ENCODE measurements around the gene PRTG. TPM values are rescaled to one million over a fixed set of nuclear protein-coding genes. Genes with fewer than 3 reads are reported as not detected.

PRTG gene
- total RNA-seq, 1 donor from 2014 or later = 87.4 TPM

GRCh38 chr15:55576943-55577342, 166.0 kb downstream of the PRTG start:
- DNase-seq (ENCODE audit: low spot score, unreplicated experiment) = no peak
- H3K4me3 Mint-ChIP-seq (ENCODE audit: low read depth) = no peak overlapping the region
- H3K9me3 Mint-ChIP-seq (ENCODE audit: low read depth) = peaks cover 7% of the 10 kb centered on the region
- H3K27ac Mint-ChIP-seq = no peak overlapping the region
- no peak for TF ChIP-seq CTCF (IDR thresholded peaks at IDR 0.05; ENCODE audit: unreplicated experiment)
- H3K36me3 Mint-ChIP-seq (ENCODE audit: insufficient read depth) = peaks cover 7% of the 10 kb centered on the region
- peaks cover 13% of the 10 kb centered on the region for H3K4me1 Mint-ChIP-seq (ENCODE audit: low read depth)
- H3K27me3 Mint-ChIP-seq = peaks cover 3% of the 10 kb centered on the region

DNA sequence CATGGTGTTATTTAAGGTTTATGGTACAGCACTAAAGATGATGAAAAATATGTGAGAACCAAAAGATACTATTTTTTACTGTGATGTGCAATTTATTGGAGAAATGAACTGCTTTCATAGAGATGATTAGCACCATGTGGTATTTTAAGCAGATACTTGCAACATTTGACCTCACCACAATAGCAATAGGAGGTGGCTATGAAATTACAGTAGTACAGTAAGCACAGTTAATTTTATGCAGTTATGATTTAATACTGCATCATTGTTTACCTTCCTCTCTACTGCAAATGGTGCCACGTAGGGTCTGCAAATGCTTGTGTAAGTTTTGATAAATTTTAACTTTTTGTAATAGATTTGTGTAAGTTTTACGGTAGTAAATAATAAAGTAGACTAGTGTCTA, 168.9 kb downstream of the PRTG start:
- Mint-ChIP-seq H3K27ac (no peak overlapping the region), H3K36me3 (ENCODE audit: insufficient read depth) (peaks cover 11% of the 10 kb centered on the region), H3K4me1 (ENCODE audit: low read depth) (peaks cover 6% of the 10 kb centered on the region), H3K4me3 (ENCODE audit: low read depth) (no peak overlapping the region), H3K27me3 (no peaks in the 10 kb centered on the region), H3K9me3 (ENCODE audit: low read depth) (peaks cover 17% of the 10 kb centered on the region)
- no peak for DNase-seq (ENCODE audit: low spot score, unreplicated experiment)
- TF ChIP-seq CTCF (IDR thresholded peaks at IDR 0.05; ENCODE audit: unreplicated experiment) = no peak

GRCh38 chr15:55573224-55573623, 169.7 kb downstream of the PRTG start:
- Mint-ChIP-seq H3K27me3 (no peaks in the 10 kb centered on the region), H3K9me3 (ENCODE audit: low read depth) (peaks cover 17% of the 10 kb centered on the region), H3K4me3 (ENCODE audit: low read depth) (no peak overlapping the region), H3K27ac (no peak overlapping the region), H3K36me3 (ENCODE audit: insufficient read depth) (peaks cover 11% of the 10 kb centered on the region), H3K4me1 (ENCODE audit: low read depth) (peaks cover 6% of the 10 kb centered on the region)
- TF ChIP-seq CTCF (IDR thresholded peaks at IDR 0.05; ENCODE audit: unreplicated experiment) = no peak
- DNase-seq (ENCODE audit: low spot score, unreplicated experiment) = no peak

DNA sequence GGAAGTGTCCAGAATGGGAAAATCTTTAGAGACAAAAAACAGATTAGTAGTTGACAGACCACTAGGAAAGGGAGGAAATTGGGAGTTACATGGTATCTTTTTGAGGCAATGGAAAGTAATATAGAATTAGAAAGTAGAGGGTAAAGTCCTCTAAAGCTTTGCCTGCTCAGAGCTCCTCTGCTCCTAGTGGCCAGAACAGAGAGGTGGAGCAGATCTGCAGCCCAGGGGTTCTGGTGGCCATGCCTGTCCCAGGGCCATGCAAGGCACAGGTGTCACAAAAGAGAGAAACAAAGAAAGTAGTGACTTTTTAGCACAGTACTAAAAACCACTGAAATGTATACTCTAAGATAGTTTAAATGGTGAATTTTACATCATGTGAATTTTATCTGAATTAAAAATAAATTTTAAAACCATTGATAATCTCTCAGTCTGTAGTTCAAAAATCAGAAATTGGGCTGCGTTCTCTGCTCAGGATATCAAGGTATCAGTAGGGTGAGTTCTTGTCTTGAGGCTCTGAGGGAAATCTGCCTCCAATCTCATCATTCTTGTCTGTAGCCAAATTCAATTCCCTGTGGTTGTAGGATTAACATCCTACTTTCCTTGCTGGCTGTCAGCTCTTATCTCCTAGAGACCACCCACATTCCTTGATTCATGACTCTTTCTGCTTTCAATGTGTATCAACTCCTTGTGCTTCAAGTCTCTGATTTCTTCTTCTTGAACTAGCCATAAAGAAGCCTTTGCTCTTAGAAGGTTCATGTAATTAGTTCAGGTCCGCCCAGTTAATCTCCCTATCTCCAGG, 178.4 kb downstream of the PRTG start:
- H3K36me3 Mint-ChIP-seq (ENCODE audit: insufficient read depth) = peaks cover 21% of the 10 kb centered on the region
- H3K27me3 Mint-ChIP-seq = no peaks in the 10 kb centered on the region

GRCh38 chr15:55562601-55563000, 180.4 kb downstream of the PRTG start:
- Mint-ChIP-seq H3K4me3 (ENCODE audit: low read depth) (no peak overlapping the region), H3K27ac (no peak overlapping the region), H3K27me3 (no peaks in the 10 kb centered on the region), H3K36me3 (ENCODE audit: insufficient read depth) (peaks cover 24% of the 10 kb centered on the region), H3K9me3 (ENCODE audit: low read depth) (peaks cover 37% of the 10 kb centered on the region), H3K4me1 (ENCODE audit: low read depth) (no peaks in the 10 kb centered on the region)
- DNase-seq (ENCODE audit: low spot score, unreplicated experiment) = no peak
- no peak for TF ChIP-seq CTCF (IDR thresholded peaks at IDR 0.05; ENCODE audit: unreplicated experiment)

More for the DNA sequence above, 178.4 kb downstream of the PRTG start:
- TF ChIP-seq CTCF (IDR thresholded peaks at IDR 0.05; ENCODE audit: unreplicated experiment) = peak; percentile 12
- Mint-ChIP-seq H3K9me3 (ENCODE audit: low read depth) (peaks cover 34% of the 10 kb centered on the region), H3K27ac (no peak overlapping the region), H3K4me1 (ENCODE audit: low read depth) (no peaks in the 10 kb centered on the region), H3K4me3 (ENCODE audit: low read depth) (no peak overlapping the region)
- DNase-seq (ENCODE audit: low spot score, unreplicated experiment) = no peak

Other genes with a start within 250 kb of the PRTG start
- gene DNAAF4, start 234.9 kb downstream of the PRTG start, total RNA-seq = 9.3 and 10.6 TPM in 2 replicates
- gene PYGO1, start 154.8 kb downstream of the PRTG start, total RNA-seq = 19.9 and 21.8 TPM in 2 replicates

Measured in progenitor cell of endocrine pancreas (in vitro differentiated cells).